Measurements from ENCODE around the gene LUZP1. TPM values are rescaled to one million over a fixed set of nuclear protein-coding genes. Genes with fewer than 3 reads are reported as not detected.
A peak's percentile ranks its signal among the peaks of the same experiment; 100 is the strongest.

LUZP1 gene
- total and polyA plus RNA-seq, 7 donors = 1.5 to 13.4 (median 7.4) TPM

DNA sequence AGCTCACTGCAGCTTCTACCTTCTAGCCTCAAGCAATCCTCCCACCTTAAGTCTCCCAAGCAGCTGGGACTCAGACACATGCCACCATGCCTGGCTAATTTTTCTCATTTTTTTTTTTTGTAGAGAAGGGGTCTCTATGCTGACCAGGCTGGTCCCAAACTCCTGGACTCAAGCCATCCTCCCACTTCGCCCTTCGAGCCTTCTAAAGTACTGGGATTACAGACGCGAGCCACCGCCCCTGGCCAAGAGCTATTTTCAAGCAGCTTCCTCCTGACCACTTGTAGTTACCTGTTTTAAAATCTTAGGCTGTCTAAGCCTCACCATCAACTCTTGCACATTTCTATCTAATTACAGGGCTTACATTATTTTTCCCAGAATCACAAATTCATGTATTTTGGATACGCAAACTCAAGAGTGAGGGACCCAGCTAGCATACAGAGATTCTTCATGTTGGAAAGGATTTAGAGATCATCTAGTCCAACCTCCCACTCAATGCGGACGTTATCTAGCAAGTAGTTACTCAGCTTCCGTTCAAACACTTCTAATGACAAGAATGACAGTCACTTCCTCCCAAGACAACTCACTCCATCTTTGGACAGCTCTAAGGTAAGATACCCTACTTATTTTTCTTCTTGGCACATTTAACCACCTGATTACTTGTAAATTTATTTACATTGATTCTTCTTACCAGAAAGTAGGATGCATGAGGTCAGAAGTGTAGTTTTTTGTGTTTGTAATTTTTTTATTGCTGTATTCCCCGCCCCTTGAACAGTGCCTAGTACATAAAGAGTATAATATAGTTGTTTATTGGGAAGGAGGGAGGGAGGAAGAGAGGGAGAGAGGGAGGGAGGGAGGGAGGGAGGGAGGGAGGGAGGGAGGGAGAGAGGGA lies 65.4 kb downstream of the LUZP1 start:
- Histone ChIP-seq H3K4me3 (no peak overlapping the region), H3K9me3 (no peaks in the 10 kb centered on the region), H3K4me1 (peaks cover 37% of the 10 kb centered on the region), H3K36me3 (ENCODE audit: insufficient read depth in 1 of 2, low read depth in 1 of 2) (peaks cover 0 to 19% of the 10 kb centered on the region in 2 donors), H3K27me3 (ENCODE audit: insufficient read depth in 3 of 3, low read length in 2 of 3) (no peaks in the 10 kb centered on the region), H3K27ac (peak overlapping the region; percentile 31)
- intact Hi-C loops (cut with DNase I) = no loop called here
- no peak for DNase-seq
- no peak for ATAC-seq
- 67 to 75% (median 71%) methylated on average over 10 of the region's 10 CpGs for WGBS, 3 donors
- no peak for TF ChIP-seq CTCF (IDR thresholded peaks at IDR 0.05)

- H3K27me3 ChIP-seq (ENCODE audit: insufficient read depth in 3 of 3, low read length in 2 of 3) = no peaks in the 10 kb centered on the region
- peaks cover 37% of the 10 kb centered on the region for H3K4me1 ChIP-seq
- H3K36me3 ChIP-seq (ENCODE audit: insufficient read depth in 1 of 2, low read depth in 1 of 2) = peaks cover 0 to 11% of the 10 kb centered on the region in 2 donors
- no peaks in the 10 kb centered on the region for H3K9me3 ChIP-seq
- peak overlapping the region; percentile 31 for H3K27ac ChIP-seq
- ATAC-seq (peak; percentile 34 to 48 (median 40)), DNase-seq (no peak)
- no peak overlapping the region for H3K4me3 ChIP-seq
- WGBS, 3 donors = 23 to 31% (median 28%) methylated on average over 1 of the region's 1 CpG
- intact Hi-C loops (cut with DNase I) = no loop called here
- TF ChIP-seq CTCF (IDR thresholded peaks at IDR 0.05) = no peak
These were observed 66.4 kb downstream of the LUZP1 start for GRCh38 chr1:23102289-23102688.

DNA sequence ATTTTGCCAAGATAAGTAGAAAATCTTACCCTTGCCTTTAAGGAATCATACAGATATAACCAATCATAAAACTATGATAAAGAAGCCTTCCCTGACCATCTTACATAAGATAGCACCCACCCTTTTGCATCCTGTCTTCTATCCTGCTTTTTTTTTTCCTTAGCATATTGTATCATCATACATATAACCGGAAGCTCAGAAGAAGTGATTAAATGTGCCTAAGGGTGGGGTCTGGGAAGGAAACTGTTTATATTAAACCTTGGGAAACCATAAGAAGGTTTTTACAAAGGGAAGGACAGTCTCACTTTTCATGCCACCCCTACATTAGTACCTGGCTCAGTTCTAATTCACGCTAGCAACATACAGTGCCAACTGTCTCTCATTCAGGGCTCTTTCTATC lies 66.8 kb downstream of the LUZP1 start:
- Histone ChIP-seq H3K36me3 (ENCODE audit: insufficient read depth in 1 of 2, low read depth in 1 of 2) (peaks cover 0 to 7% of the 10 kb centered on the region in 2 donors), H3K9me3 (no peaks in the 10 kb centered on the region), H3K27ac (peak overlapping the region; percentile 31), H3K4me3 (no peak overlapping the region), H3K4me1 (peaks cover 37% of the 10 kb centered on the region), H3K27me3 (ENCODE audit: insufficient read depth in 3 of 3, low read length in 2 of 3) (no peaks in the 10 kb centered on the region)
- intact Hi-C loops (cut with DNase I) = no loop called here
- ATAC-seq = no peak
- WGBS, 3 donors = 63 to 75% (median 69%) methylated on average over 2 of the region's 2 CpGs
- DNase-seq = no peak
- no peak for TF ChIP-seq CTCF (IDR thresholded peaks at IDR 0.05)

DNA sequence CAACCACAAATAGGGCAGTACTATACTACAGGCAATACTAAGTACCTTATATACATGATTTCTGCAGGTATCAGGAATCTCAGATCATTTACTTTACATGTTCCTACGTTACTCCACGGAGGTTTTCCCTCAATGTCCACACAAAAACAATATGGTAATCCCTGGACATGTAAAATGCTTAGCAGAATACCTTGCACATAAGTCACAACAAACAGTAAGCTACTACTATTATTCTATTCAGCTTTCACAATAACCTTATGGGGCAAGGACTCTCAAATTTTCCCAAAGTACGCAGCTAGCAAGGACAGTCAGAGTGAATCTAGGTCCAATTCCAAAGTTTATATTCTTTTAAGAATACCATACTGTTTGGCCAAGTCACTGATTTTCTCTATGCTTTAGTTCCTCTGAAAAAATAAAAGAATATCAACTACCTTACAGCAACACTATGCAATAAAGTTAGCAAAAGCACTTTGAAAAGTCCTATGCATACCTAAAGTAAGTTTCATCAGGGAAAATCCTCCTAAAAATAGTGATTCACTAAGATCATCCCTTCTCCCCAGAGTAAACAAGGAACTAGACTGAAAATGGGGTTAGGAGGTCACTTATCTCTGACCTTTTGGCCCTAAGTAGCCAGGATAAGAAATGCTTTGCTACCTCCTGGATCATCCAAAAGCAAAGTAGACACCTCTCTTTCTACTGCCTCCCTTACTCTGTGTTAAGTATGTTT lies 67.4 kb downstream of the LUZP1 start:
- no peak for TF ChIP-seq CTCF (IDR thresholded peaks at IDR 0.05)
- Histone ChIP-seq H3K27ac (peak overlapping the region; percentile 31), H3K9me3 (no peaks in the 10 kb centered on the region), H3K27me3 (ENCODE audit: insufficient read depth in 3 of 3, low read length in 2 of 3) (no peaks in the 10 kb centered on the region), H3K4me3 (no peak overlapping the region), H3K36me3 (ENCODE audit: insufficient read depth in 1 of 2, low read depth in 1 of 2) (peaks cover 0 to 2% of the 10 kb centered on the region in 2 donors), H3K4me1 (peaks cover 37% of the 10 kb centered on the region)
- ATAC-seq (no peak), DNase-seq (no peak)
- 84 to 91% (median 87%) methylated on average over 3 of the region's 3 CpGs for WGBS, 3 donors
- intact Hi-C loops (cut with DNase I) = no loop called here

Measured in psoas muscle (tissue), 8 donors.